Activated B cell treated with CpG ODN at 0.5 μM for 24 hours (primary cell): Measurements from ENCODE around the gene SPATS2. TPM values are rescaled to one million over a fixed set of nuclear protein-coding genes. Genes with fewer than 3 reads are reported as not detected.
A peak's percentile ranks its signal among the peaks of the same experiment; 100 is the strongest.

ENCODE experiments used
- ATAC-seq: fragments of 200-7000 bp; cut with Tn5 transposase; one replicate; pipeline ENCODE4 v1.10.0; 2021; ENCODE audit warnings: low read depth, mild to moderate bottlenecking, moderate library complexity
- CTCF ChIA-PET: fragments of 350-600 bp; sonication (Branson Sonifier 250); formaldehyde crosslinking; loops from one replicate; lab custom pipeline; 2021; ENCODE audit warnings: antibody characterized with exemption; lab: Charles Lee
- POLR2A ChIA-PET: fragments of 350-600 bp; sonication (Branson Sonifier 250); formaldehyde crosslinking; loops from one replicate; lab custom pipeline; 2021; ENCODE audit warnings: antibody characterized with exemption; lab: Charles Lee
- DNase-seq: peaks from one replicate; pipeline ENCODE4 v3.0.0; 2022
- H3K27ac Mint-ChIP-seq: one replicate; pipeline ENCODE4 v1.8.0; 2020; ENCODE audit warnings: mixed read lengths
- H3K27me3 Mint-ChIP-seq: one replicate; pipeline ENCODE4 v1.8.0; 2021; ENCODE audit warnings: mixed read lengths
- H3K36me3 Mint-ChIP-seq: one replicate; pipeline ENCODE4 v1.8.0; 2021; ENCODE audit warnings: low read depth, mixed read lengths
- H3K4me1 Mint-ChIP-seq: one replicate; pipeline ENCODE4 v1.8.0; 2021; ENCODE audit warnings: mixed read lengths
- H3K4me3 Mint-ChIP-seq: one replicate; pipeline ENCODE4 v1.8.0; 2020; ENCODE audit warnings: mild to moderate bottlenecking, mixed read lengths
- H3K9me3 Mint-ChIP-seq: one replicate; pipeline ENCODE4 v1.8.0; 2020; ENCODE audit warnings: mixed read lengths
- CTCF ChIP-seq: fragments of 200-600 bp; IDR thresholded peaks from one replicate; pipeline ENCODE4 v1.8.0; 2022; ENCODE audit warnings: antibody characterized with exemption, mild to moderate bottlenecking
- intact Hi-C: fragments of 100-400 bp; cut with micrococcal nuclease; formaldehyde crosslinking; loops from one replicate; pipeline ENCODE4 v1.15.1; 2024
- total RNA-seq: library from RNA; stranded (reverse); gene quantifications from 2 replicates; pipeline ENCODE4 v1.2.3, GENCODE V29; 2022

SPATS2 gene
- total RNA-seq, 1 donor from 2014 or later = 18.9 TPM

- peaks cover 51% of the 10 kb centered on the region for H3K4me1 Mint-ChIP-seq
Observed at GRCh38 chr12:49346659-49347310, 20.5 kb upstream of the SPATS2 start, which contains the start of gene DNAJC22. Gene DNAJC22 (plus strand): TSS chr12:49346888. CDS start chr12:49348873, 1,985 bp downstream.

GRCh38 chr12:49347311-49348193 is 19.7 kb upstream of the SPATS2 start:
- DNase-seq = peak; percentile 78
- intact Hi-C loops = loop anchor here (1.0 to 10.0 kb wide), 5 partner anchors 15 to 353 kb away; partner anchors contain the start of genes DDN, KMT2D, RHEBL1 and SPATS2
- POLR2A ChIA-PET = interaction anchor here (0.5 to 1.6 kb wide), 5 partner anchors 19 to 166 kb away, joined by 3 to 9 read pairs (median 4); partner anchors contain the start of genes SPATS2 and TROAP
- Mint-ChIP-seq H3K4me3 (peak overlapping the region; percentile 79), H3K27me3 (peaks cover 48% of the 10 kb centered on the region), H3K36me3 (no peaks in the 10 kb centered on the region), H3K9me3 (no peaks in the 10 kb centered on the region), H3K4me1 (peaks cover 46% of the 10 kb centered on the region), H3K27ac (no peak overlapping the region)
- peak; percentile 97 for TF ChIP-seq CTCF
- CTCF ChIA-PET = interaction anchor here (0.6 to 4.7 kb wide), 18 partner anchors 10 to 166 kb away, joined by 3 to 59 read pairs (median 4); partner anchors contain the start of genes C1QL4, PRPH, SPATS2 and TROAP
- ATAC-seq = peak; percentile 69

More at GRCh38 chr12:49346659-49347310, 20.5 kb upstream of the SPATS2 start, which contains the start of gene DNAJC22:
- no peaks in the 10 kb centered on the region for H3K9me3 Mint-ChIP-seq
- no peaks in the 10 kb centered on the region for H3K36me3 Mint-ChIP-seq
- ATAC-seq = no peak
- no peak for TF ChIP-seq CTCF
- H3K4me3 Mint-ChIP-seq = peak within 1 kb of the TSS; percentile 79
- intact Hi-C loops = loop anchor here (1.0 to 10.0 kb wide), 5 partner anchors 14 to 352 kb away; partner anchors contain the start of genes DDN, KMT2D, RHEBL1 and SPATS2
- ChIA-PET CTCF (interaction anchor here (0.8 to 4.7 kb wide), 11 partner anchors 11 to 165 kb away, joined by 3 to 59 read pairs (median 8); partner anchors contain the start of genes C1QL4, PRPH, SPATS2 and TROAP), POLR2A (interaction anchor here (0.5 to 1.6 kb wide), 4 partner anchors 19 to 58 kb away, joined by 3 to 9 read pairs (median 4); partner anchors contain the start of gene SPATS2)
- DNase-seq = peak; percentile 38
- H3K27me3 Mint-ChIP-seq = peaks cover 46% of the 10 kb centered on the region
- H3K27ac Mint-ChIP-seq = no peak within 1 kb of the TSS

DNA sequence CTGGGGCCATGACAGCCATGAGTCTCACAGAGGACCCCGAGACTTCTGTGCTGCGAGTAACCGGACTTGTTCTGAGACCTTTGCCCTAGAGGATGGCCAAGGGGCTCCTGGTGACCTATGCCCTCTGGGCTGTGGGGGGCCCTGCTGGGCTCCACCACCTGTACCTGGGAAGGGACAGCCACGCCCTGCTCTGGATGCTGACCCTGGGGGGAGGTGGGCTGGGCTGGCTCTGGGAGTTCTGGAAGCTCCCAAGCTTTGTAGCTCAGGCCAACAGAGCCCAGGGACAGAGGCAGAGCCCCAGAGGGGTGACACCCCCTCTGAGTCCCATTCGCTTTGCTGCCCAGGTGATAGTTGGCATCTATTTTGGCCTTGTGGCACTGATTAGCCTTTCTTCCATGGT is 18.5 kb upstream of the SPATS2 start:
- Mint-ChIP-seq H3K9me3 (no peaks in the 10 kb centered on the region), H3K4me3 (peak overlapping the region; percentile 11), H3K36me3 (no peaks in the 10 kb centered on the region), H3K4me1 (peaks cover 34% of the 10 kb centered on the region), H3K27me3 (peaks cover 52% of the 10 kb centered on the region), H3K27ac (no peak overlapping the region)
- TF ChIP-seq CTCF = no peak
- no peak for ATAC-seq
- intact Hi-C loops = loop anchor here (10.0 kb wide), 2 partner anchors 284 to 354 kb away; partner anchors contain the start of genes DDN, KMT2D and RHEBL1
- POLR2A ChIA-PET = no interaction called here
- DNase-seq = no peak
- CTCF ChIA-PET = interaction anchor here (1.0 to 4.7 kb wide), 4 partner anchors 10 to 165 kb away, joined by 3 to 59 read pairs (median 25); partner anchors contain the start of gene C1QL4

GRCh38 chr12:49349266-49349665 is 18.0 kb upstream of the SPATS2 start:
- Mint-ChIP-seq H3K9me3 (no peaks in the 10 kb centered on the region), H3K36me3 (no peaks in the 10 kb centered on the region), H3K4me3 (no peak overlapping the region), H3K27ac (no peak overlapping the region), H3K4me1 (peaks cover 29% of the 10 kb centered on the region), H3K27me3 (peaks cover 49% of the 10 kb centered on the region)
- ATAC-seq = no peak
- intact Hi-C loops = loop anchor here (10.0 kb wide), 2 partner anchors 284 to 354 kb away; partner anchors contain the start of genes DDN, KMT2D and RHEBL1
- ChIA-PET POLR2A (no interaction called here), CTCF (interaction anchor here (1.0 to 4.7 kb wide), 3 partner anchors 9 to 165 kb away, joined by 3 to 59 read pairs (median 4); partner anchors contain the start of gene C1QL4)
- TF ChIP-seq CTCF = no peak
- DNase-seq = no peak
